Cardiac muscle cell (in vitro differentiated cells and primary cell): ENCODE data around the gene CDH19. TPM values are rescaled to one million over a fixed set of nuclear protein-coding genes. Genes with fewer than 3 reads are reported as not detected.
A peak's percentile ranks its signal among the peaks of the same experiment; 100 is the strongest.

Source experiments
- DNase-seq, 2 donors: peaks; one replicate each; pipeline versions ENCODE4 v3.0.0 to v3.0.0-alpha.2; 2010 to 2017; ENCODE audit warnings: low read depth in 1 of 2, low spot score in 1 of 2
- H3K27ac ChIP-seq: fragments of 200-600 bp; sonication (generic); 2 replicates; pipeline ENCODE4 v1.5.1; 2016
- H3K27me3 ChIP-seq: fragments of 200-600 bp; sonication (generic); 2 replicates; pipeline ENCODE4 v1.6.0; 2016; ENCODE audit warnings: control low read depth
- H3K36me3 ChIP-seq: fragments of 200-600 bp; sonication (generic); 2 replicates; pipeline ENCODE4 v1.5.1; 2016; ENCODE audit warnings: control low read depth
- H3K4me1 ChIP-seq: fragments of 200-600 bp; sonication (generic); 2 replicates; pipeline ENCODE4 v1.8.1; 2017; ENCODE audit warnings: low read depth, mild to moderate bottlenecking, mixed run types
- H3K4me3 ChIP-seq: fragments of 200-600 bp; sonication (generic); 2 replicates; pipeline ENCODE4 v1.5.1; 2016; ENCODE audit warnings: mild to moderate bottlenecking
- H3K9me3 ChIP-seq: fragments of 200-600 bp; sonication (generic); 2 replicates; pipeline ENCODE4 v1.5.1; 2017; ENCODE audit warnings: low read depth, mild to moderate bottlenecking, control low read depth
- polyA plus RNA-seq: library from polyadenylated mRNA; unstranded; fragments of >200 nt; fragmentation: Nextera tagmentation; extraction: Ambion mirVana; gene quantifications from 2 replicates; pipeline ENCODE4 v1.2.1, GENCODE V29; 2016
- total RNA-seq: library from RNA; depleted of rRNA; stranded (reverse); fragments of >200 nt; gene quantifications from 2 replicates; pipeline ENCODE4 v1.2.3, GENCODE V29; 2016
- TF ChIP-seq, protein P1 (sequence below): IDR thresholded peaks from 2 replicates; pipeline ENCODE4 v1.5.1; 2012; ENCODE audit warnings: low read depth, mild to moderate bottlenecking, low read length

Gene CDH19
- total and polyA plus RNA-seq, 2 experiments from 2014 or later, result not detected

DNA sequence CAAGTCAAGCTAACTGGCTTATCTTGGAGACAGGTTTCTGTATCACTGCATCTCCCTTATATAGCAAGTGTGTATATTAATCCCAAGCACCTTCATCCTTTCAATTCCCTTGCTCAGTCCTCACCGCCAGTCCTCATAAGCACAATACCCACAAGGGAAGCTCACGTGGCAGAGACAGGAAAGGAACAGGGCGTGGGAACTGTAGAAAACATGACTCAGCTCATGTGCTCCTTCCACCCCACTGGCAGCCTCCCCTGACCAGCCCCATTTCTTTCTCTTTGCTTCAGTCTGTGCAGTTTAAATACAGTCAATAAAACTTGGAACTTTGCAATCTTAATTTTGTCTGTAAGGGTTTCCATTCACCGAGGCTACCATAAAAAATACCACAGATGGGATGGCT, 36.5 kb upstream of the CDH19 start:
- H3K4me1 ChIP-seq, result no peaks in the 10 kb centered on the region
- peak in 1 of 2 donors; percentile 39 for DNase-seq
- no peaks in the 10 kb centered on the region for H3K36me3 ChIP-seq
- no peaks in the 10 kb centered on the region for H3K27me3 ChIP-seq
- no peak overlapping the region for H3K4me3 ChIP-seq
- H3K27ac ChIP-seq, result no peak overlapping the region
- no peaks in the 10 kb centered on the region for H3K9me3 ChIP-seq
- TF ChIP-seq, protein P1, sequence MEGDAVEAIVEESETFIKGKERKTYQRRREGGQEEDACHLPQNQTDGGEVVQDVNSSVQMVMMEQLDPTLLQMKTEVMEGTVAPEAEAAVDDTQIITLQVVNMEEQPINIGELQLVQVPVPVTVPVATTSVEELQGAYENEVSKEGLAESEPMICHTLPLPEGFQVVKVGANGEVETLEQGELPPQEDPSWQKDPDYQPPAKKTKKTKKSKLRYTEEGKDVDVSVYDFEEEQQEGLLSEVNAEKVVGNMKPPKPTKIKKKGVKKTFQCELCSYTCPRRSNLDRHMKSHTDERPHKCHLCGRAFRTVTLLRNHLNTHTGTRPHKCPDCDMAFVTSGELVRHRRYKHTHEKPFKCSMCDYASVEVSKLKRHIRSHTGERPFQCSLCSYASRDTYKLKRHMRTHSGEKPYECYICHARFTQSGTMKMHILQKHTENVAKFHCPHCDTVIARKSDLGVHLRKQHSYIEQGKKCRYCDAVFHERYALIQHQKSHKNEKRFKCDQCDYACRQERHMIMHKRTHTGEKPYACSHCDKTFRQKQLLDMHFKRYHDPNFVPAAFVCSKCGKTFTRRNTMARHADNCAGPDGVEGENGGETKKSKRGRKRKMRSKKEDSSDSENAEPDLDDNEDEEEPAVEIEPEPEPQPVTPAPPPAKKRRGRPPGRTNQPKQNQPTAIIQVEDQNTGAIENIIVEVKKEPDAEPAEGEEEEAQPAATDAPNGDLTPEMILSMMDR, result no peak

DNA sequence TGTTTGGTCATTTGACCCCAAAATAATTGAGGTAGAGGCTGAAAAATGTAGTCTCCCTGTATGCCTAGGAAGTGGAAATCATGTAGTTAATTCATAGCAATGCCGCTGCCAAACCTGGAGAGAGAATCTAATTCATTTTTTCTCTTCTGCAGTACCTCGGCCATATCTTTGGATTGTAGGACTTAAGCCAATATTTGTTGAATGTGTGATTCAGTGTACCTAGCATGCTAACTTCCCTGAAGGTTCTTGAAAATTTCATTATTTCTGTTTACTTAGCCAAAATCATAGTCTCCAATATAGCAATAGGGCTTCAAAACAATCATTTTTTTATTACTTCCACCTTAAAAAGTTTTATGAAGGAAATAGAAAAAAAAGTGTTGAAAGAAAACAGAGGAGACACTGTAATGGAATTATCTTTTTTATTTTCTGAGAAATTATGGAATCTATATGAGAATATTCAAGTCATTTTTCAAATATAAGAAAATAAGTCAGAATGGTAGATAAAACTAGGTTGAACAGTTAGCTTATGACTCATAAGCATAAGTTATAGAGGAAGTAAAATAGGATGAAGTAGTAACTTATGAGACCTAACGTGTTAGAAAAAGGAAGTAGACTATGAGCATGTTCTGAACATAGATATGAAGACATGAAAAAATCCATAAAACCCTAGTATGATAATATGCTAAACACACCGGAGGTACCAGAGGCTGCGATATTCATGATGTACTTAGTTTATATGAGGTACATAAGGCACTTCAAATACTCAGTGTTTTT, 35.2 kb upstream of the CDH19 start:
- TF ChIP-seq, protein P1, result no peak
- Histone ChIP-seq H3K9me3 (no peaks in the 10 kb centered on the region), H3K4me3 (no peak overlapping the region), H3K36me3 (no peaks in the 10 kb centered on the region), H3K4me1 (no peaks in the 10 kb centered on the region), H3K27me3 (no peaks in the 10 kb centered on the region), H3K27ac (no peak overlapping the region)
- DNase-seq, result no peak

DNA sequence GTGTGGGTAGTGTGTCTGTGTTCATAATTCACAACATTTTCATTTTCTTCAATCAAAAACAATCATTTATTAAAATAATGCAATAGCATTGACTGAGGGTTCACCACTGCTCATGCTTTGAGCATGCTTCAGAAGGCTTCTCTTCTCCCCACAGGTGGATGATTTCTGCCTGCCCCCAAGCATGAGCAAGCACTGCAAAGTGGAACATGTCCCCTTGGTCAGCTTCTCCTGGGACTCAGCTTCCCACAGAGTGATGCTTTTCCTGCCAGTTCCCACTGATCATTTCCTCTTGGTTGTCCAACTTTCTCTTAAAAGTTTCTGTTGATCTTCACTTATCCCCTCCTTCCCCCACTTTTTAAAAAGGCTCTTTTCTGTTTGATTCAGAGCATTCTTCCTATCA, 31.5 kb upstream of the CDH19 start:
- TF ChIP-seq, protein P1, result no peak
- Histone ChIP-seq H3K9me3 (no peaks in the 10 kb centered on the region), H3K4me3 (no peak overlapping the region), H3K4me1 (no peaks in the 10 kb centered on the region), H3K36me3 (no peaks in the 10 kb centered on the region), H3K27ac (no peak overlapping the region), H3K27me3 (no peaks in the 10 kb centered on the region)
- no peak for DNase-seq

DNA sequence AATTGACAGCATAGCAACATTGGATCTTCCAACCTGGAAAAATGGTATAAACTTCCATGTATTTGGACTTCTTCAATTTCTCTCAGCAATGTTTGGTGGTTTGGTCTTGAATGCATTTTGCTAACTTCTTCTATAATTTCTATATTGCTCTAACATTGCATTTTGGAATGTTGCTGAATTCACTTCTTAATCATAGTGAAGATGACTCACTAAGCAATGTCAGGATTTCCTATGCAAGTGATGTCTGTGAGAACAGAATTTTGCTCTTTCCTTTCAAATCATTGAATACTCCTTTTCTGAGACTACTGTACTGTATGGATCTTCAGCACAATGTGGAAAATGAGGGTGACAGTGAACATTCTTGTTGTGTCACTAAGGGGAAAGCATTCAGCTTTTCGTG, 28.9 kb upstream of the CDH19 start:
- Histone ChIP-seq H3K4me1 (no peaks in the 10 kb centered on the region), H3K27ac (no peak overlapping the region), H3K9me3 (no peaks in the 10 kb centered on the region), H3K4me3 (no peak overlapping the region), H3K36me3 (no peaks in the 10 kb centered on the region), H3K27me3 (no peaks in the 10 kb centered on the region)
- TF ChIP-seq, protein P1, result no peak
- peak in 1 of 2 donors; percentile 25 for DNase-seq

DNA sequence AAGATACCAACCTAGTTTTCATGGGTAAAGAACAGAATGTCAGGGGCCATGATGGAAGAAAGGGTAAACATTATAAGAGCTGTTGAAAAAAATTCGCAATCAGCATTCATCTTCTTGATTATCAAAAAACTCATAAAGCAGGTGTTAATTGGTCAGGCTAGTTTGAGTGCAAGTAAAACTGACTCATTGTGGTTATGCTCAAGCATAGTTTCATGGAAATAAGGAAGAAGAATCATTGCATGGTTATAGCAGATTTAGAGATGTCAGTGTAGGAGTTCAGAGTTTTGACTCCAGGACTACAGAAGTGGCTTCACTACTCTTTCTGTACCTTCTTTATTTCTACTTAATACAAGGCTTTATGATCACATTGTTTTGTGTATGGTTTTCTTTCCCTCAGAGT, 26.9 kb upstream of the CDH19 start:
- Histone ChIP-seq H3K27ac (no peak overlapping the region), H3K36me3 (no peaks in the 10 kb centered on the region), H3K4me1 (no peaks in the 10 kb centered on the region), H3K9me3 (no peaks in the 10 kb centered on the region), H3K4me3 (no peak overlapping the region), H3K27me3 (no peaks in the 10 kb centered on the region)
- TF ChIP-seq, protein P1, result no peak
- DNase-seq, result no peak
